PFSK-1 (cell line): ENCODE data around the gene HAP1. TPM values are rescaled to one million over a fixed set of nuclear protein-coding genes. Genes with fewer than 3 reads are reported as not detected.
A peak's percentile ranks its signal among the peaks of the same experiment; 100 is the strongest.

Source experiments
- FOXP2 ChIP-seq: optimal IDR thresholded peaks from 2 replicates; pipeline ENCODE3; 2011; ENCODE audit warnings: borderline replicate concordance, control low read depth, inconsistent platforms; ENCODE audit not compliant: insufficient read depth; ENCODE audit errors: extremely low read length, extremely low read depth
- POLR2AphosphoS5 ChIP-seq: IDR thresholded peaks from 2 replicates; pipeline ENCODE4 v1.6.1; 2012; ENCODE audit warnings: low read depth, mild to moderate bottlenecking, control low read depth, low read length, moderate library complexity
- SIN3A ChIP-seq: IDR thresholded peaks from 2 replicates; pipeline ENCODE4 v1.6.1; 2012; ENCODE audit warnings: mild to moderate bottlenecking, low read length, moderate library complexity, borderline replicate concordance; ENCODE audit not compliant: insufficient read depth
- TAF1 ChIP-seq: IDR thresholded peaks from 2 replicates; pipeline ENCODE4 v1.6.1; 2012; ENCODE audit warnings: low read length, control low read depth, borderline replicate concordance; ENCODE audit not compliant: insufficient read depth
- polyA plus RNA-seq: library from polyadenylated mRNA; unstranded; fragments of >200 nt; gene quantifications from one replicate; pipeline ENCODE4 v1.2.1, GENCODE V29; 2012; ENCODE audit warnings: low read depth, missing spikeins; ENCODE audit not compliant: insufficient read length
- TF ChIP-seq, protein P1 (sequence below), 2 experiments: IDR thresholded peaks; 2 replicates each; pipeline versions ENCODE4 v1.6.1 to v1.8.0; 2011 to 2012; ENCODE audit warnings: low read depth in 2 of 2, low read length in 2 of 2, control low read depth in 1 of 2, inconsistent platforms in 1 of 2, mild to moderate bottlenecking in 1 of 2, moderate library complexity in 1 of 2; ENCODE audit not compliant: insufficient read depth in 1 of 2

HAP1 gene, protein sequence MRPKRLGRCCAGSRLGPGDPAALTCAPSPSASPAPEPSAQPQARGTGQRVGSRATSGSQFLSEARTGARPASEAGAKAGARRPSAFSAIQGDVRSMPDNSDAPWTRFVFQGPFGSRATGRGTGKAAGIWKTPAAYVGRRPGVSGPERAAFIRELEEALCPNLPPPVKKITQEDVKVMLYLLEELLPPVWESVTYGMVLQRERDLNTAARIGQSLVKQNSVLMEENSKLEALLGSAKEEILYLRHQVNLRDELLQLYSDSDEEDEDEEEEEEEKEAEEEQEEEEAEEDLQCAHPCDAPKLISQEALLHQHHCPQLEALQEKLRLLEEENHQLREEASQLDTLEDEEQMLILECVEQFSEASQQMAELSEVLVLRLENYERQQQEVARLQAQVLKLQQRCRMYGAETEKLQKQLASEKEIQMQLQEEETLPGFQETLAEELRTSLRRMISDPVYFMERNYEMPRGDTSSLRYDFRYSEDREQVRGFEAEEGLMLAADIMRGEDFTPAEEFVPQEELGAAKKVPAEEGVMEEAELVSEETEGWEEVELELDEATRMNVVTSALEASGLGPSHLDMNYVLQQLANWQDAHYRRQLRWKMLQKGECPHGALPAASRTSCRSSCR
- polyA plus RNA-seq: 1.7 TPM

DNA sequence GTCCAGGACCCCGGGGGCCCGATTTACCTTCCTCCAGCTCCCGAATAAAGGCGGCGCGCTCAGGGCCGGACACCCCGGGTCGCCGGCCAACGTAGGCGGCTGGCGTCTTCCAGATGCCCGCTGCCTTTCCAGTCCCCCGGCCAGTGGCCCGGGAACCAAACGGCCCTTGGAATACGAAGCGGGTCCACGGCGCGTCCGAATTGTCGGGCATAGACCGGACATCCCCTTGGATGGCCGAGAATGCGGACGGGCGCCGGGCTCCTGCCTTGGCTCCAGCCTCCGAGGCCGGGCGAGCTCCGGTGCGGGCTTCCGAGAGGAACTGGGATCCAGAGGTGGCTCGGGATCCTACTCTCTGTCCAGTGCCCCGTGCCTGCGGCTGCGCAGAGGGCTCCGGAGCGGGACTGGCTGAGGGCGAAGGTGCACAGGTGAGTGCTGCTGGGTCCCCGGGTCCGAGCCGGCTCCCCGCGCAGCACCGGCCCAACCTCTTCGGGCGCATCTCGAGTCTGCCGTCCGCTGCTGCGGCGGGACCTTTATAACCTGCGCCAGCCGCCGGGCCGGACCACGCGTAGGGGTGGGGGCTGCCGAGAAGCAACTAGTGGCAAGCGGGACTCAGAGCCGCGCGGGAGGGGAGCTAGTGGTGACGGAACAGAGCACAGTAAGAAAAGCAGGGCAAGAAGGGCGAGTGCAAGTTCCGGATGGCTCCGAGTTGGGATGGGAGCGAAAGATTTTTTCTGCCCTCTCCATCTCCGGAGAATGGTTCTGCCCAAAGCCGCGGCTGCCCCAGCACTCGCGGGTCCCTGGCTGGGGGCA, at the start of gene HAP1:
Gene HAP1 (minus strand): TSS at position 505 of the 810 bp plus-strand sequence. CDS start 9 bp downstream, at position 496.
- TF ChIP-seq TAF1 (peak; percentile 72; the same call in 1 of the 2 replicates), FOXP2 (peak; percentile 14), POLR2AphosphoS5 (peak; percentile 81), SIN3A (no peak)
- TF ChIP-seq, protein P1, sequence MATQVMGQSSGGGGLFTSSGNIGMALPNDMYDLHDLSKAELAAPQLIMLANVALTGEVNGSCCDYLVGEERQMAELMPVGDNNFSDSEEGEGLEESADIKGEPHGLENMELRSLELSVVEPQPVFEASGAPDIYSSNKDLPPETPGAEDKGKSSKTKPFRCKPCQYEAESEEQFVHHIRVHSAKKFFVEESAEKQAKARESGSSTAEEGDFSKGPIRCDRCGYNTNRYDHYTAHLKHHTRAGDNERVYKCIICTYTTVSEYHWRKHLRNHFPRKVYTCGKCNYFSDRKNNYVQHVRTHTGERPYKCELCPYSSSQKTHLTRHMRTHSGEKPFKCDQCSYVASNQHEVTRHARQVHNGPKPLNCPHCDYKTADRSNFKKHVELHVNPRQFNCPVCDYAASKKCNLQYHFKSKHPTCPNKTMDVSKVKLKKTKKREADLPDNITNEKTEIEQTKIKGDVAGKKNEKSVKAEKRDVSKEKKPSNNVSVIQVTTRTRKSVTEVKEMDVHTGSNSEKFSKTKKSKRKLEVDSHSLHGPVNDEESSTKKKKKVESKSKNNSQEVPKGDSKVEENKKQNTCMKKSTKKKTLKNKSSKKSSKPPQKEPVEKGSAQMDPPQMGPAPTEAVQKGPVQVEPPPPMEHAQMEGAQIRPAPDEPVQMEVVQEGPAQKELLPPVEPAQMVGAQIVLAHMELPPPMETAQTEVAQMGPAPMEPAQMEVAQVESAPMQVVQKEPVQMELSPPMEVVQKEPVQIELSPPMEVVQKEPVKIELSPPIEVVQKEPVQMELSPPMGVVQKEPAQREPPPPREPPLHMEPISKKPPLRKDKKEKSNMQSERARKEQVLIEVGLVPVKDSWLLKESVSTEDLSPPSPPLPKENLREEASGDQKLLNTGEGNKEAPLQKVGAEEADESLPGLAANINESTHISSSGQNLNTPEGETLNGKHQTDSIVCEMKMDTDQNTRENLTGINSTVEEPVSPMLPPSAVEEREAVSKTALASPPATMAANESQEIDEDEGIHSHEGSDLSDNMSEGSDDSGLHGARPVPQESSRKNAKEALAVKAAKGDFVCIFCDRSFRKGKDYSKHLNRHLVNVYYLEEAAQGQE (IDR thresholded peaks at IDR 0.05; ENCODE audit: insufficient read depth in 1 of 2, low read depth in 2 of 2, low read length in 2 of 2): no peak

DNA sequence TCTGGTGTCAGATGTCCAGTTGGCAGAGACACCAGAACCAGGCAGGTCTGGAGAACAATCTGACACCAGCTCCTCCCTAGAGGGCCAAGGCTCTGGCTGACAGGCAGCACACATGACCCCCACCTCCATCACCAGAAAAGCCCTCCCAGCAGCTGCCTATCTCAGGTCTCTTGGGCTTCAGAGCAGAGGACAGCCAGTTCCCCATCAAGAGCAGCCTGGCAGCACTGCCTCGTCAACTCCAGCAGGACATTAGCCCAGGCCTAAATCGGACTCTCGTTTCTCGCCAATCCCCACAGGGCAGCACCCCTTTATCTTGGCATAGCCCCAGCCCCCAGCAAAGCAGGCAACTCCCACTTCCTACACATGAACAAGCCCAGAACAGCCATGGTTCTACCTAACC, 47.7 kb upstream of the HAP1 start:
- TF ChIP-seq POLR2AphosphoS5: no peak
- TF ChIP-seq SIN3A: no peak
- no peak for TF ChIP-seq FOXP2
- TF ChIP-seq, protein P1 (IDR thresholded peaks at IDR 0.05; ENCODE audit: insufficient read depth in 1 of 2, low read depth in 2 of 2, low read length in 2 of 2): no peak
- no peak for TF ChIP-seq TAF1

DNA sequence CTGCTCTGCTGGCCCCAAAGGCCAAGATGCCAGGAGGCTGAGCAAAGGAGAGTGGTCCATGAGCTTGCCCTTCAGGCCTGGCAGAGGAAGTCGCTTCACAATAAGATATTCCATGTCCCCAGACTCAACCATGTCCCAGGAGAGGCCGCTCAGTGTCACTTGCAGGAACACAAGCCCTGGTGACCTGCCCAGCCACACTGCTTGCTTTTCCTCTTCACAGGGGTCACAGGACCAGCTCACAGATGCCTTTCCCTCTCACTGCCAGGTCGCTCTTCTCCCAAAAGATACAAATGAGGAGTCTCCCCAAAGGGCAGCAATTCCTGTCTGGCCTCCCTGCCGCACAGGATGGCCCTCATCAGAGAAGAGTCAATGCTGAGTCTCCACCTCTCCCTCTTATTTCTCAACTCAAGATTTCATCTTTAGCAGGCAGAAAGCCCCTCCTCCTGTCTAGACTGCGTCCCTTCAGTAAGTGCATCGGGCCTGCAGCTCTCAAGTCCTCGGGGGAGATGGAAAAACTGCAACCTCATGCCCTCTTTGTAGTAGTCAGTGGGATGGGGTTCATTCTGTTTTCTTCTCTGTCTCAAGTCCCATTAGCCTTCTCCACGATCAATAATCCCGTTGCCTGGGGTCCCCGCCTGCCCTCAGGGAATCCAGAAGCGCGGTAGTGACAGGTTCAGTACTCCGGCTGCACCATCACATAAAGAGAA, 47.1 kb upstream of the HAP1 start:
- TF ChIP-seq TAF1: no peak
- TF ChIP-seq FOXP2: no peak
- TF ChIP-seq SIN3A: no peak
- TF ChIP-seq, protein P1 (IDR thresholded peaks at IDR 0.05; ENCODE audit: insufficient read depth in 1 of 2, low read depth in 2 of 2, low read length in 2 of 2): no peak
- TF ChIP-seq POLR2AphosphoS5: no peak

DNA sequence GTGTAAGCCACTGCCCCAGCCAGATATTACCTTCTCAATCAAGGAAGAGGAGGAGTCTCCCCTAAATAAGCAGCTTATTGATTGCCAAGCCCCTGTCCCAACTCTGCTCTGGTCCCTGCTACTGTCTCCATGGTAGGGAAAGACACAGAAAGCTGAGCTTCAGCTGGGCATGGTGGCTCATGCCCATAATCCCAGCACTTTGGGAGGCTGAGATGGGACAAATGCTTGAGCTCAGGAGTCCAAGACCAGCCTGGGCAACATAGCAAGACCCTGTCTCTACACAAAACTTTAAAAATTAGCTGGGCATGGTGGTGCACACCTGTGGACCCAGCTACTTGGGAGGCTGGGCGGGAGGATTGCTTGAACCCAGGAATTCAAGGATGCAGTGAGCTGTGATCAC, 45.5 kb upstream of the HAP1 start:
- TF ChIP-seq, protein P1 (IDR thresholded peaks at IDR 0.05; ENCODE audit: insufficient read depth in 1 of 2, low read depth in 2 of 2, low read length in 2 of 2): no peak
- TF ChIP-seq POLR2AphosphoS5 (no peak), TAF1 (no peak), FOXP2 (no peak), SIN3A (no peak)
